Ovary (tissue), 3 donors: ENCODE results near the gene RNF214.

Experiments
- POLR2A ChIP-seq: fragments of 450-650 bp; IDR thresholded peaks from one replicate; pipeline ENCODE4 v1.6.1; 2017; ENCODE audit warnings: antibody characterized with exemption, mild to moderate bottlenecking, moderate library complexity
- TF ChIP-seq, protein P1 (sequence below), 3 donors: fragments of 450-650 bp in 2 of 3; fragments of 200-600 bp in 1 of 3; IDR thresholded peaks; one replicate each; pipeline versions ENCODE4 v1.5.1 to v1.8.0; 2016 to 2022; ENCODE audit warnings: antibody characterized with exemption in 3 of 3, mild to moderate bottlenecking in 1 of 3
- donor health status: DM: no; HTN: no; CAD: no.

DNA sequence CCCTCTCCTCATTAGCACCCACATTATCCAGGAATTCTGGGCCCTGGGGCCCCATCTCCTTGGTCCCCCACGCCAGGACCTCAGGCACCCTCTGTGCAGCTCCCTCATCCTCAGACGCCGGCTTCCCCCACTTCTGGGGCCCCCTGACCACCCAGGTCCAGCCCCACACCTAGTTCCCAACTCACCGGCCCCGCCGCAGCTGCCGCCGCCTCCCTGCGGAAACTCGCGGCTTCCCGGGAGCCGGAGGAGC is 704 bp upstream of the RNF214 start, which contains the start of gene PCSK7:
- no peak for TF ChIP-seq POLR2A
- TF ChIP-seq, protein P1, sequence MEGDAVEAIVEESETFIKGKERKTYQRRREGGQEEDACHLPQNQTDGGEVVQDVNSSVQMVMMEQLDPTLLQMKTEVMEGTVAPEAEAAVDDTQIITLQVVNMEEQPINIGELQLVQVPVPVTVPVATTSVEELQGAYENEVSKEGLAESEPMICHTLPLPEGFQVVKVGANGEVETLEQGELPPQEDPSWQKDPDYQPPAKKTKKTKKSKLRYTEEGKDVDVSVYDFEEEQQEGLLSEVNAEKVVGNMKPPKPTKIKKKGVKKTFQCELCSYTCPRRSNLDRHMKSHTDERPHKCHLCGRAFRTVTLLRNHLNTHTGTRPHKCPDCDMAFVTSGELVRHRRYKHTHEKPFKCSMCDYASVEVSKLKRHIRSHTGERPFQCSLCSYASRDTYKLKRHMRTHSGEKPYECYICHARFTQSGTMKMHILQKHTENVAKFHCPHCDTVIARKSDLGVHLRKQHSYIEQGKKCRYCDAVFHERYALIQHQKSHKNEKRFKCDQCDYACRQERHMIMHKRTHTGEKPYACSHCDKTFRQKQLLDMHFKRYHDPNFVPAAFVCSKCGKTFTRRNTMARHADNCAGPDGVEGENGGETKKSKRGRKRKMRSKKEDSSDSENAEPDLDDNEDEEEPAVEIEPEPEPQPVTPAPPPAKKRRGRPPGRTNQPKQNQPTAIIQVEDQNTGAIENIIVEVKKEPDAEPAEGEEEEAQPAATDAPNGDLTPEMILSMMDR (IDR thresholded peaks at IDR 0.05): no peak
